ENCODE data around the gene KCNH8.

- TF ChIP-seq CTCF (IDR thresholded peaks at IDR 0.05; ENCODE audit: poor library complexity, severe bottlenecking) (no peak), EP300 (conservative IDR thresholded peaks at IDR 0.05; ENCODE audit: poor library complexity, severe bottlenecking) (no peak), REST (IDR thresholded peaks at IDR 0.05; ENCODE audit: borderline replicate concordance) (no peak), SMC3 (conservative IDR thresholded peaks at IDR 0.05; ENCODE audit: poor library complexity) (no peak), POLR2AphosphoS5 (IDR thresholded peaks at IDR 0.05) (no peak), EZH2 (IDR thresholded peaks at IDR 0.05; ENCODE audit: borderline replicate concordance, insufficient read depth, low read length, poor library complexity, severe bottlenecking) (no peak), RAD21 (conservative IDR thresholded peaks at IDR 0.05) (no peak), MXI1 (conservative IDR thresholded peaks at IDR 0.05; ENCODE audit: poor library complexity, severe bottlenecking) (no peak)
Observed at GRCh38 chr3:19273091-19273490, 124.8 kb downstream of the KCNH8 start.
